ENCODE data around the gene IFITM5. TPM values are rescaled to one million over a fixed set of nuclear protein-coding genes. Genes with fewer than 3 reads are reported as not detected.
A peak's percentile ranks its signal among the peaks of the same experiment; 100 is the strongest.

Gene IFITM5
- total RNA-seq, 1 experiment from 2014 or later, result not detected

DNA sequence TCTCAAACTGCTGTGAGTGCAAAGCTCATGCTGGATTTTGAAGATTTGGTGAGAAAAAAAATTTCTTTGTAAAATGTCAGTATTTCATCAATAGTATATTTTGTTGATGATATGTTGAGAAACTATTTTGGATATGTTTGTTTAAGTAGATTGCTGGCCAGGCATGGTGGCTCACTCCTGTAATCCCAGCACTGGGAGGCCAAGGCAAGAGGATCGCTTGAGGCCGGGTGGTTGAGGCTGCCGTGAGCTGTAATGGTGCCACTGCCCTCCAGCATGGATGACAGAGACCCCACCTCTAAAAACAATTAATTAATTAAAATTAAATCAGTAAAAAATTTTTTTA lies 28.2 kb upstream of the IFITM5 start:
- H3K27ac ChIP-seq (ENCODE audit: low read length), result peak overlapping the region; percentile 62
- in situ Hi-C loops (cut with HindIII; ENCODE audit: low pct_unique_long_range_greater_than_20kb, low sequenced_read_pairs) (no loop called here), intact Hi-C loops (cut with micrococcal nuclease; ENCODE audit: unreplicated experiment) (no loop called here)
- no peak overlapping the region for H3K4me3 ChIP-seq (ENCODE audit: low read depth in 2 of 2, low read length in 2 of 2)
- TF ChIP-seq POLR2AphosphoS5 (IDR thresholded peaks at IDR 0.05; ENCODE audit: low read depth, low read length) (no peak), TCF7L2 (IDR thresholded peaks at IDR 0.05; ENCODE audit: low read depth, low read length) (no peak), SIN3A (IDR thresholded peaks at IDR 0.05; ENCODE audit: borderline replicate concordance, insufficient read depth, low read depth, low read length) (no peak)
- TF ChIP-seq, protein P1, sequence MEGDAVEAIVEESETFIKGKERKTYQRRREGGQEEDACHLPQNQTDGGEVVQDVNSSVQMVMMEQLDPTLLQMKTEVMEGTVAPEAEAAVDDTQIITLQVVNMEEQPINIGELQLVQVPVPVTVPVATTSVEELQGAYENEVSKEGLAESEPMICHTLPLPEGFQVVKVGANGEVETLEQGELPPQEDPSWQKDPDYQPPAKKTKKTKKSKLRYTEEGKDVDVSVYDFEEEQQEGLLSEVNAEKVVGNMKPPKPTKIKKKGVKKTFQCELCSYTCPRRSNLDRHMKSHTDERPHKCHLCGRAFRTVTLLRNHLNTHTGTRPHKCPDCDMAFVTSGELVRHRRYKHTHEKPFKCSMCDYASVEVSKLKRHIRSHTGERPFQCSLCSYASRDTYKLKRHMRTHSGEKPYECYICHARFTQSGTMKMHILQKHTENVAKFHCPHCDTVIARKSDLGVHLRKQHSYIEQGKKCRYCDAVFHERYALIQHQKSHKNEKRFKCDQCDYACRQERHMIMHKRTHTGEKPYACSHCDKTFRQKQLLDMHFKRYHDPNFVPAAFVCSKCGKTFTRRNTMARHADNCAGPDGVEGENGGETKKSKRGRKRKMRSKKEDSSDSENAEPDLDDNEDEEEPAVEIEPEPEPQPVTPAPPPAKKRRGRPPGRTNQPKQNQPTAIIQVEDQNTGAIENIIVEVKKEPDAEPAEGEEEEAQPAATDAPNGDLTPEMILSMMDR (IDR thresholded peaks at IDR 0.05), result no peak
- TF ChIP-seq, protein P2, sequence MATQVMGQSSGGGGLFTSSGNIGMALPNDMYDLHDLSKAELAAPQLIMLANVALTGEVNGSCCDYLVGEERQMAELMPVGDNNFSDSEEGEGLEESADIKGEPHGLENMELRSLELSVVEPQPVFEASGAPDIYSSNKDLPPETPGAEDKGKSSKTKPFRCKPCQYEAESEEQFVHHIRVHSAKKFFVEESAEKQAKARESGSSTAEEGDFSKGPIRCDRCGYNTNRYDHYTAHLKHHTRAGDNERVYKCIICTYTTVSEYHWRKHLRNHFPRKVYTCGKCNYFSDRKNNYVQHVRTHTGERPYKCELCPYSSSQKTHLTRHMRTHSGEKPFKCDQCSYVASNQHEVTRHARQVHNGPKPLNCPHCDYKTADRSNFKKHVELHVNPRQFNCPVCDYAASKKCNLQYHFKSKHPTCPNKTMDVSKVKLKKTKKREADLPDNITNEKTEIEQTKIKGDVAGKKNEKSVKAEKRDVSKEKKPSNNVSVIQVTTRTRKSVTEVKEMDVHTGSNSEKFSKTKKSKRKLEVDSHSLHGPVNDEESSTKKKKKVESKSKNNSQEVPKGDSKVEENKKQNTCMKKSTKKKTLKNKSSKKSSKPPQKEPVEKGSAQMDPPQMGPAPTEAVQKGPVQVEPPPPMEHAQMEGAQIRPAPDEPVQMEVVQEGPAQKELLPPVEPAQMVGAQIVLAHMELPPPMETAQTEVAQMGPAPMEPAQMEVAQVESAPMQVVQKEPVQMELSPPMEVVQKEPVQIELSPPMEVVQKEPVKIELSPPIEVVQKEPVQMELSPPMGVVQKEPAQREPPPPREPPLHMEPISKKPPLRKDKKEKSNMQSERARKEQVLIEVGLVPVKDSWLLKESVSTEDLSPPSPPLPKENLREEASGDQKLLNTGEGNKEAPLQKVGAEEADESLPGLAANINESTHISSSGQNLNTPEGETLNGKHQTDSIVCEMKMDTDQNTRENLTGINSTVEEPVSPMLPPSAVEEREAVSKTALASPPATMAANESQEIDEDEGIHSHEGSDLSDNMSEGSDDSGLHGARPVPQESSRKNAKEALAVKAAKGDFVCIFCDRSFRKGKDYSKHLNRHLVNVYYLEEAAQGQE (IDR thresholded peaks at IDR 0.05; ENCODE audit: insufficient read depth in 1 of 2, low read depth in 2 of 2, low read length in 1 of 2), result no peak
- no peak for DNase-seq (ENCODE audit: low read depth, low spot score)
- H3K4me1 ChIP-seq (ENCODE audit: control insufficient read depth, insufficient read depth, low read length), result peaks cover 32% of the 10 kb centered on the region
- H3K36me3 ChIP-seq (ENCODE audit: control insufficient read depth, insufficient read depth, low read length), result no peaks in the 10 kb centered on the region
- H3K27me3 ChIP-seq (ENCODE audit: control insufficient read depth, insufficient read depth, low read length), result no peaks in the 10 kb centered on the region
- H3K9me3 ChIP-seq (ENCODE audit: control insufficient read depth, insufficient read depth, low read depth, low read length), result no peaks in the 10 kb centered on the region
- CTCF ChIA-PET, result interaction anchor here (0.6 to 1.0 kb wide), 2 partner anchors 15 to 23 kb away, joined by 3 to 8 read pairs; no protein-coding TSS in a partner anchor
- BruUV-seq (replicated peaks), result no TSS peak
- no peak for ATAC-seq
- POLR2A ChIA-PET, result no interaction called here

DNA sequence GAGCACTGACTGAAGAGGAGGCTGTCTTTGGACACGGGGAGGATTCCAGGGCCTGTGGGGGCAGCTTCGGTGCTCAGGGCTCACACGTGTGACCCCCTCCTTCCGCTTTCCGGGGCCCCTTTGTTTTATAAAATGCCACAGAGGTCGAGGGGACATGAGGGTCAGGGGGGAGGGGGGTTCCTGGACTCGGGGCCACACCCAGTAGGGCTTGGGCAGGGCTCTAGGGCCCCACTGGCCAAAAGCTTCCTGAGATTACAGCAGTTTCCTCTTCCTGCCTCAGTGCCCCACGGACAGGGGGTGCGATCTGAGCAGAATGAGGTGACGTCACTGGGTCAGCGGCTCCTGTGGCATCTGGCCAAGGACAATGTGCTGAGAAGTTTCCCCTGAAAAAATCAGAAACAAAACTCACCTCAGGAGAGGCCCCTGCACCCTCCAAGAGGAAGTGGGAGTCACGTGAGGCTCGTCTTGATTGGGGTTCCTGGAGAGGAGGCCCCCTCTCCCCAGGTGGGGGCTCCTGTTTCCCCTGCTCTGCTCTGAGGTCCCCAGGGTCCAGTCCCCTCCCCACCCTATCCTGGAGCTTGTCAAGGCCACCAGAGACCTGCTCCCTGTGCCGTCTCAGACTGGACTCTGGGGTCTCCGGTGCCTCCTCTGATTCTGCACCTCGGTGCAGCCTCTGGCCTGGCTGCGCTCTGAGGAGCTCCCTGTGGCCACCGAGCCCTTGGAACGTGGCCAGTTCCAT lies 27.7 kb upstream of the IFITM5 start:
- BruUV-seq (replicated peaks), result no TSS peak
- Histone ChIP-seq H3K9me3 (ENCODE audit: control insufficient read depth, insufficient read depth, low read depth, low read length) (no peaks in the 10 kb centered on the region), H3K4me1 (ENCODE audit: control insufficient read depth, insufficient read depth, low read length) (peaks cover 32% of the 10 kb centered on the region), H3K4me3 (ENCODE audit: low read depth in 2 of 2, low read length in 2 of 2) (no peak overlapping the region), H3K27ac (ENCODE audit: low read length) (peak overlapping the region; percentile 62), H3K27me3 (ENCODE audit: control insufficient read depth, insufficient read depth, low read length) (no peaks in the 10 kb centered on the region), H3K36me3 (ENCODE audit: control insufficient read depth, insufficient read depth, low read length) (no peaks in the 10 kb centered on the region)
- TF ChIP-seq SIN3A (IDR thresholded peaks at IDR 0.05; ENCODE audit: borderline replicate concordance, insufficient read depth, low read depth, low read length), result no peak
- ChIA-PET POLR2A (no interaction called here), CTCF (interaction anchor here (0.6 to 1.0 kb wide), 2 partner anchors 14 to 22 kb away, joined by 3 to 8 read pairs; no protein-coding TSS in a partner anchor)
- intact Hi-C loops (cut with micrococcal nuclease; ENCODE audit: unreplicated experiment) (no loop called here), in situ Hi-C loops (cut with HindIII; ENCODE audit: low pct_unique_long_range_greater_than_20kb, low sequenced_read_pairs) (no loop called here)
- ATAC-seq (peak; percentile 49), DNase-seq (ENCODE audit: low read depth, low spot score) (no peak)

DNA sequence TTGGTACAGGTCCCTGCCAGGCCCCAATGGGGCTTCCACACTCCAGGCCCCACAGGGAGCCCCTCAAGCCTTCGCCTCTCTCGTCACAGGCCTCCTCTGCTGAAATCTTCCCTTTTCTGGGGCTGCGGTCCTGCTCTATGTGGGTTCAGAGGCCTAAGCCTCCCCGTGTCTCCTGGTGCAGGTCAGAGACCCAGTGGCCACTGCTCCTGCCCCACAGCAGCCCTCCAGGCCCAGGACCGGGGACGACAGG lies 27.2 kb upstream of the IFITM5 start:
- TF ChIP-seq, protein P2 (IDR thresholded peaks at IDR 0.05; ENCODE audit: insufficient read depth in 1 of 2, low read depth in 2 of 2, low read length in 1 of 2), result no peak
- no peak for TF ChIP-seq SIN3A (IDR thresholded peaks at IDR 0.05; ENCODE audit: borderline replicate concordance, insufficient read depth, low read depth, low read length)
- no peak for TF ChIP-seq POLR2AphosphoS5 (IDR thresholded peaks at IDR 0.05; ENCODE audit: low read depth, low read length)
- TF ChIP-seq TCF7L2 (IDR thresholded peaks at IDR 0.05; ENCODE audit: low read depth, low read length), result no peak
- TF ChIP-seq, protein P1 (IDR thresholded peaks at IDR 0.05), result no peak
- ChIA-PET CTCF (no interaction called here), POLR2A (no interaction called here)
- Histone ChIP-seq H3K9me3 (ENCODE audit: control insufficient read depth, insufficient read depth, low read depth, low read length) (no peaks in the 10 kb centered on the region), H3K4me3 (ENCODE audit: low read depth in 2 of 2, low read length in 2 of 2) (no peak overlapping the region), H3K4me1 (ENCODE audit: control insufficient read depth, insufficient read depth, low read length) (peaks cover 32% of the 10 kb centered on the region), H3K27me3 (ENCODE audit: control insufficient read depth, insufficient read depth, low read length) (no peaks in the 10 kb centered on the region), H3K36me3 (ENCODE audit: control insufficient read depth, insufficient read depth, low read length) (no peaks in the 10 kb centered on the region), H3K27ac (ENCODE audit: low read length) (peak overlapping the region; percentile 62)
- DNase-seq (ENCODE audit: low read depth, low spot score) (no peak), ATAC-seq (no peak; the same call in 1 of the 2 replicates)
- in situ Hi-C loops (cut with HindIII; ENCODE audit: low pct_unique_long_range_greater_than_20kb, low sequenced_read_pairs), result no loop called here
- no TSS peak for BruUV-seq (replicated peaks)
- intact Hi-C loops (cut with micrococcal nuclease; ENCODE audit: unreplicated experiment), result no loop called here
